Thyroid gland (tissue), 4 donors: ENCODE measurements around the gene TPT1.

ENCODE experiments used
- POLR2A ChIP-seq, 2 donors: fragments of 450-650 bp; IDR thresholded peaks; one replicate each; pipeline ENCODE4 v1.6.1; 2017; ENCODE audit warnings: antibody characterized with exemption in 2 of 2, mild to moderate bottlenecking in 2 of 2, moderate library complexity in 1 of 2
- TF ChIP-seq, protein P1 (sequence below), 6 experiments: fragments of 200-600 bp in 3 of 6; fragments of 450-650 bp in 3 of 6; sonication (generic) in 3 of 6; IDR thresholded peaks; one replicate each; pipeline ENCODE4 v1.5.1; 2016 to 2019; ENCODE audit warnings: antibody characterized with exemption in 6 of 6, mild to moderate bottlenecking in 2 of 6, inconsistent platforms in 1 of 6, moderate library complexity in 1 of 6

DNA sequence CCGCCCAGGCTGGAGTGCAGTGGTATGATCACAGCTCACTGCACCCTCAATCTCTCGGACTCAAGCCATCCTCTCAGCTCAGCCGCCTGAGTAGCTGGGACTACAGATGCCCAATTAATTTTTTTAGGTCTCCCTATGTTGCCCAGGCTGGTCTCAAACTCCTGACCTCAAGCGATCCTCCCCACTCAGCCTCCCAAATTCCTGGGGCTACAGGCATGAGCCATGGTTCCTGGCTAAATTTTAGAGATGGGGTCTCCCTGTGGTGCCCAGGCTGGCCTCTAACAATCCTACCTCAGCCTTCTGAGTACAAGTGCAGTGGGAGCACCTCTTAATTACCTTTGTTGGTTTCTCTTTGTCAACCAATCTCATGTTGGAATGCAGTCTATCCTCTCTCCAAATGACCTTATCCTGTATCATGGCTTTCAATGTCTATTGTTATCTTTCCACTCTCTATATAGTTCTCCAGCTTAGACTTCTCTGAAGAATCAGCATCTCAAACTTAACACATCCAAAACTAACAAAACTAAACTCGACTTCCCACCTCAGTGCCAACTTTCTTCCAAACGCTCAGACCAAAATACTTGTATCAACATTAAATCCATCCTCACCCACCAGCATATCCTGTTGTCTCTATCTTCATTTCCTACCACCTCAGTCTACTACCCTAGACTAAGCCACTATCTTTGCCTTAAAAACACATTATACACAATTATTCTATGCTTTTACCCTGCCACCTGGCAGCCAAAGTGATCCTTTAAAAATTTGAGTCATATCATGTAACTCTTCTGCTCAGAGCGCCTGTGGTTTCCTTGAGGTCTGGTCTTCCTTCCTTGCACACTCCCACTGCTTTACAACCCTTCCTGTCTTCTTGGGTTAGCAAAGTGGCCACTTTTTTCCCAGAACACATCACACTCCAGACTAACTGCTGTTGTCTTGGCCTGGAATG is 6.7 kb downstream of the TPT1 start:
- TF ChIP-seq, protein P1, sequence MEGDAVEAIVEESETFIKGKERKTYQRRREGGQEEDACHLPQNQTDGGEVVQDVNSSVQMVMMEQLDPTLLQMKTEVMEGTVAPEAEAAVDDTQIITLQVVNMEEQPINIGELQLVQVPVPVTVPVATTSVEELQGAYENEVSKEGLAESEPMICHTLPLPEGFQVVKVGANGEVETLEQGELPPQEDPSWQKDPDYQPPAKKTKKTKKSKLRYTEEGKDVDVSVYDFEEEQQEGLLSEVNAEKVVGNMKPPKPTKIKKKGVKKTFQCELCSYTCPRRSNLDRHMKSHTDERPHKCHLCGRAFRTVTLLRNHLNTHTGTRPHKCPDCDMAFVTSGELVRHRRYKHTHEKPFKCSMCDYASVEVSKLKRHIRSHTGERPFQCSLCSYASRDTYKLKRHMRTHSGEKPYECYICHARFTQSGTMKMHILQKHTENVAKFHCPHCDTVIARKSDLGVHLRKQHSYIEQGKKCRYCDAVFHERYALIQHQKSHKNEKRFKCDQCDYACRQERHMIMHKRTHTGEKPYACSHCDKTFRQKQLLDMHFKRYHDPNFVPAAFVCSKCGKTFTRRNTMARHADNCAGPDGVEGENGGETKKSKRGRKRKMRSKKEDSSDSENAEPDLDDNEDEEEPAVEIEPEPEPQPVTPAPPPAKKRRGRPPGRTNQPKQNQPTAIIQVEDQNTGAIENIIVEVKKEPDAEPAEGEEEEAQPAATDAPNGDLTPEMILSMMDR (IDR thresholded peaks at IDR 0.05) = no peak
- no peak for TF ChIP-seq POLR2A (IDR thresholded peaks at IDR 0.05)
